ENCODE measurements around the gene CRYBG1. TPM values are rescaled to one million over a fixed set of nuclear protein-coding genes. Genes with fewer than 3 reads are reported as not detected.

The CRYBG1 gene
- total and polyA plus RNA-seq, 2 of the 4 experiments (the other 2 are of a cell fraction) = 0.38 to 1.1 TPM

- no peak overlapping the region for H3K4ac ChIP-seq (ENCODE audit: low read depth, low read length)
- H3K27ac ChIP-seq (ENCODE audit: insufficient read depth, low read length) = no peak overlapping the region
- no peak overlapping the region for H4K91ac ChIP-seq (ENCODE audit: insufficient read depth, low read depth, low read length)
- H3K14ac ChIP-seq (replicated peaks; ENCODE audit: low read depth, low read length) = no peak overlapping the region
- no peak overlapping the region for H2BK15ac ChIP-seq (ENCODE audit: low read depth, low read length)
- H3K18ac ChIP-seq (ENCODE audit: low read depth, low read length) = no peak overlapping the region
- no peak overlapping the region for H3K23ac ChIP-seq (ENCODE audit: low read depth, low read length)
- H2BK120ac ChIP-seq (ENCODE audit: low read depth, low read length) = no peak overlapping the region
- no peak for ATAC-seq (ENCODE audit: low read depth)
- H3K27me3 ChIP-seq (ENCODE audit: control insufficient read depth, insufficient read depth, low read length) = peaks cover 15% of the 10 kb centered on the region
- H3K36me3 ChIP-seq (ENCODE audit: control insufficient read depth, insufficient read depth, low read length) = no peaks in the 10 kb centered on the region
- WGBS, 2 experiments (ENCODE audit: extremely low coverage in 2 of 2, insufficient read length in 1 of 2) = 69% methylated on average over 3 of the region's 6 CpGs; no CpG with 5 or more reads in 1 of the 2 experiments
- dilution Hi-C loops (cut with HindIII; ENCODE audit: low sequenced_read_pairs, unreplicated experiment) = no loop called here
- H4K20me1 ChIP-seq (ENCODE audit: insufficient read depth, low read length) = no peaks in the 10 kb centered on the region
- DNase-seq = no peak
- no peak overlapping the region for H4K5ac ChIP-seq (ENCODE audit: low read depth, low read length)
- H3K4me1 ChIP-seq (ENCODE audit: control insufficient read depth, insufficient read depth, low read length) = no peaks in the 10 kb centered on the region
- H3K79me1 ChIP-seq (ENCODE audit: low read depth in 1 of 2, low read length in 2 of 2) = no peaks in the 10 kb centered on the region
- BruUV-seq (replicated peaks) = no TSS peak
- CTCF ChIA-PET = no interaction called here
- POLR2A ChIA-PET (ENCODE audit: unreplicated experiment) = no interaction called here
- no peak overlapping the region for H3K4me2 ChIP-seq (ENCODE audit: low read depth, low read length)
- no peak overlapping the region for H3K9ac ChIP-seq (ENCODE audit: low read depth, low read length)
- no peaks in the 10 kb centered on the region for H3K9me1 ChIP-seq (ENCODE audit: insufficient read depth, low read length)
- no peak overlapping the region for H2BK5ac ChIP-seq (ENCODE audit: low read depth, low read length, poor library complexity, severe bottlenecking)
- H2BK20ac ChIP-seq (ENCODE audit: low read depth, low read length) = no peak overlapping the region
- in situ Hi-C loops (cut with MboI; ENCODE audit: low sequenced_read_pairs) = no loop called here
- no peak overlapping the region for H3K4me3 ChIP-seq (ENCODE audit: insufficient read depth, low read depth, low read length)
- TF ChIP-seq FOS (IDR thresholded peaks at IDR 0.05; ENCODE audit: low read depth, low read length) = no peak
- TF ChIP-seq MAZ (IDR thresholded peaks at IDR 0.05; ENCODE audit: borderline replicate concordance, low read depth, low read length) = no peak
- no peak for TF ChIP-seq RCOR1 (IDR thresholded peaks at IDR 0.05; ENCODE audit: insufficient replicate concordance, low read length)
- no peak for TF ChIP-seq ELK1 (IDR thresholded peaks at IDR 0.05; ENCODE audit: borderline replicate concordance, low read depth, low read length)
- TF ChIP-seq BHLHE40 (IDR thresholded peaks at IDR 0.05; ENCODE audit: low read depth, low read length) = no peak
- TF ChIP-seq USF2 (IDR thresholded peaks at IDR 0.05; ENCODE audit: low read depth, low read length) = no peak
- no peak for TF ChIP-seq SMC3 (IDR thresholded peaks at IDR 0.05; ENCODE audit: low read depth, low read length)
- TF ChIP-seq CTCF (conservative IDR thresholded peaks at IDR 0.05; ENCODE audit: low read depth, low read length) = no peak
- H3K9me3 ChIP-seq (ENCODE audit: control insufficient read depth, insufficient read depth, low read length) = no peaks in the 10 kb centered on the region
- no peak overlapping the region for H2AK5ac ChIP-seq (ENCODE audit: low read depth, low read length)
- no peak overlapping the region for H4K8ac ChIP-seq (ENCODE audit: low read depth in 2 of 2, low read length in 2 of 2)
- intact Hi-C loops (cut with micrococcal nuclease) = no loop called here
- no peak overlapping the region for H2AFZ ChIP-seq (replicated peaks; ENCODE audit: low read length, poor library complexity)
- no peak overlapping the region for H3K56ac ChIP-seq (ENCODE audit: extremely low read depth, insufficient read depth, low read length)
- H2AK9ac ChIP-seq (replicated peaks; ENCODE audit: low read depth, low read length, poor library complexity) = no peak overlapping the region
Measured at GRCh38 chr6:106411643-106412200, 51.2 kb downstream of the CRYBG1 start.

All from IMR-90 (cell line).